ENCODE results near the gene OTUD7B.
"Not testable (repeated sequence)": the region's sequence is repeated elsewhere in the genome, so short reads cannot be mapped to it uniquely, and the experiment has no call there.

The OTUD7B gene

DNA sequence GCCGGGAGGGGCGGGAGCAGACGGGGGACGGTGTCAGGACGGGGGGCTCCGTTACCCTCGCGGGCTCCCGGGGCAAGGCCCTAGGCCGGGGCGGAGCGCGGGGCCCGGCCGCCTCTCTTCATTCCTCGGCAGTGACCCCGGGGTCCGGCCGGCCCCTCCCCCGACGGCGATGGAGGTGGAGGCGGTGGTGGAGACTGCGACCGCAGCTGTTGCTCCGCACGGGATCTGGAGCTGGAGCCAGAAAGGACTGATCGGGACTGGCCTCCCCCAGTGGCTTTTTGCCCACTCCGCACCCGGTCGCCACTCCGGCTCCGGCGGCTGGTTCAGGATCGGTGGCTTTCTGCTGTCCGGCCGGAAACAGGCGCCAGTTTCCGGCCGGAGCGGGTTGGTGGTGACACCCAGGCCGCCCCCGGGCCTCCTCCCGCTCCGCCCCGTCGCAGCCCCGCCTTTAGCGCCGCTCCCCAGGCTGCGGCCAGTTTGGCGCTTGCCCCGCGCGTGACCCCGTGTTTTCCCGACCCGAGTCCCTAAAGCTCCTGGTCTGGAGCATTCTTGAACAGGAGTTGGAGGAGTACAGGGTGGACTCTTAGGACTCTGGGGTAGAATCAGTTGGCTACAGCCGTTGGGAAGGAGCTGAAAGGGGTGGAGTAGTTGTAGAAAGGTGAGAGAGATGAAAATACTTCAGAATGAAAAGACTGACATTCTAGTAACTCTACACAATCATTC is at the start of gene OTUD7B:
Gene OTUD7B, minus strand, starts transcription at position 334 of the 723 bp plus-strand sequence. CDS start 33,216 bp downstream, outside the sequence.
- peak; percentile 82 for DNase-seq

DNA sequence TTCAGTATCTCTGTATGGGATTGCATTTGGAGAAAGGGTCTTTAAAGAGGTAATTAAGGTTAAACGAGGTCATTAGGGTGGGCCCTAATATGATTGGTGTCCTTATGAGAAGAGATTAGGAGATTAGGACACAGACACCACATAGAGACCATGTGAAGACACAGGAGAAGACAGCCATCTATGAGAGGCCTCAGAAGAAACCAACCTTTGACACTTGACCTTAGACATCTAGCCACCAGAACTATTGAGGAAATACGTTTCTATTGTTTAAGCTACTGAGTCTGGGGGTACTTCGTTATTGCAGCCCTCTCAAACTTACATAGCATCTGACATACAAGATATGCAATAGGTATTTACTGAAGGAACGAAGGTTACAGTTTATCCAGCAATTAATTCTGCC is 49.7 kb upstream of the OTUD7B start:
- no peak for DNase-seq

GRCh38 chr1:150056407-150056806 is 45.9 kb upstream of the OTUD7B start:
- no peak for DNase-seq

- not testable (repeated sequence) for DNase-seq
Observed at GRCh38 chr1:150055507-150055906, 45.0 kb upstream of the OTUD7B start.

DNA sequence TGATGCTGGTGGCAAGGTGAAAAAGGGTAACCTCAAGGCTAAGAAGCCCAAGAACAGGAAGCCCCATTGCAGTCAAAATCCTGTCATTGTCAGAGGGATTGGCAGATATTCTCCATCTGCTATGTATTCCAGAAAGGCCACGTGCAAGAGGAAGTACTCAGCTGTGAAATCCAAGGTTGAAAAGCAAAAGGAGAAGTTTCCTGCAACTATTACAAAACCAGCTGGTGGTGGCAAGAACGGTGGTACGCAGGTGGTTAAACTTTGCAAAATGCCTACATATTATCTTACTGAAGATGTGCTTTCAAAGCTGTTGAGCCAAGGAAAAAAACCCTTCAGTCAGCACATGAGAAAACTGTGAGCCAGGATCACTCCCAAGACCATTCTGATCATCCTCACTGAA is 43.4 kb upstream of the OTUD7B start:
- no peak for DNase-seq

GRCh38 chr1:150051905-150052412 is 41.4 kb upstream of the OTUD7B start:
- not testable (repeated sequence) for DNase-seq

DNA sequence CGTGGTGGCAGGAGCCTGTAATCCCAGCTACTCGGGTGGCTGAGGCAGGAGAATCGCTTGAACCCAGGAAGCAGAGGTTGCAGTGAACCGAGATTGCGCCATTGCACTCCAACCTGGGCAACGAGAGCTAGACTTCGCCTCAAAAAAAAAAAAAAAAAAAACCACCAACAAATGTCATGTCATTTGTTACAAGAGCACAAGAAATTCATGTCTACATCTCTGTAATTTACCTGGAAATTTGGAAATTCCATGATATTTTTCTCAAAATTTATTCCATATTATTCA is 40.5 kb upstream of the OTUD7B start:
- DNase-seq = no peak

GRCh38 chr1:150049926-150050325 is 39.4 kb upstream of the OTUD7B start:
- no peak for DNase-seq

GRCh38 chr1:150034336-150034735 is 23.8 kb upstream of the OTUD7B start:
- DNase-seq = no peak

DNA sequence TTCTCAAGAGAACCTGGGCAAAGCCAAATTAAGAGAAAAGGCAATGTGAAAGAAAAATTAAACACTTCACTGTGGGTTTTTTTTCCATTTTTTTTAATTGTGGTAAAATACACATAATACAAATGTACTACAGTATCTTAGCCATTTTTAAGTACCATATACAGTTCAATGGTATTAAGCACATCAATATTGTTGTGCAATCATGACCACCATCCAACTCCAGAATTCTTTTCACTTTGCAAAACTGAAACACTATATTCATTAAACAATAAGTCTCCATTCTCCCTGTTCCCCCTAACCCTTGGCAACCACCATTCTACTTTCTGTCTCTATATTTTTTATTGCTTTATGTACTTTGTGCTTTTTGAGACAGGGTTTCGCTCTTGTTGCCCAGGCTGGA is 17.8 kb upstream of the OTUD7B start:
- no peak for DNase-seq

DNA sequence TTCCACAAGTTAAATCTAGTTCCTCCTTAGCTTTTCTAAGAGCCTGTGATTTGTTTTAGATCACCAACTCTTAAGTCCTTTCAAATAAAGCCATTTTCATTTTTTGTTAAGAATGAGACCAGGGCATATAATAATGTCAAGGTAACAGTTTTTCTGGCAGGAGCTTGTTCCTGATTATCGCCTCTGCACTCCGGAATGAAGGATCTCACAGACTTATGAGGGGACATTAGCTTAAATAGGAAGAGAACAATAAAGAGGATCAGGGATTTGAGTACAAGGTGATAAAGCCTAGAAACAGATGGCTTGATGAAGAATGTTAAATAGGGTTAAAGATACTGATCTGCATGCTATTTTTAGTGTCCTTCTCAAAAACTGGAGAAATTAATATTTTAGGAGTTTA is 13.6 kb upstream of the OTUD7B start:
- DNase-seq = no peak

DNA sequence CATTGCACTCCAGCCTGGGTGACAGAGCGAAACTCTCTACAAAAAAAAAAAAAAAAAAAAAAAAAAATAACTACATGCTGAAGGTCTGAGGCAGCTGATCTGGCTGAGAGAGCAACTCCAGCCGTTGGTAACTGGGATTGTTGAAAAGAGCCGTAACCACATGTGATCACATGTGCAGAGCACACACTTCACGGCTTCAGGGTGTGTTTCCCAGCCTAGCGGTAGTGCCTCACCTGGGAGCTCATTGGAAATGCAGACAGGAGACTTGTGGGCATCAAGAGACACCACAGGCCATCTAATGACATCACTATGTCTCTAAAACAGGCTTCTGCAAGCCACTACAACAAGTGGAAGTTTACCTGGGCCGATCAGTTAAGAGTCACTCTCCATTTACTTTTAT is 11.8 kb upstream of the OTUD7B start:
- no peak for DNase-seq

DNA sequence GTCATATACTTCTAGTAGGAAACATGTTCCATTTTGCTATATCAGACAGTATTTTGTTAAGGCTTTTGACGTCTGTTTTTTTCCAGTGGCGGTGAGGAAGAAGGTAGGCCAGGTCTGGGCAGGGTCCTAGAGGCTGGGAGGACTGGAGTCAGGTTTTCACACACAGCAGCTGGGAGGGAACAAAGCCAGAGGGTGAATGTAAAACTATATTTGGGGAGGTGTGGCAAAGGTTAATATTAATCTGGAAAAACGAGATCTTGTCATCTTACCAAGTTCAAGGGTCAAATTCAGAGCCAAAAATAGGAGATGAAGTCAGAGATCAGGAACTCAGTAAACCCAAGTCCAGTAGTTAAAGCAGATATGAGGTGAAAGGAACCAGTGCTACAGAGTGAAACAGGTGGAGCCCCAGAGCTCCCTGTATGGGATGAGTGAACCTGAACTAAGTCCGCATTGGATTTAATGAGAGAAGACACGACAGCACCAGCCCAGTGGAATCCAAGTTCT is 10.7 kb upstream of the OTUD7B start:
- DNase-seq = no peak

DNA sequence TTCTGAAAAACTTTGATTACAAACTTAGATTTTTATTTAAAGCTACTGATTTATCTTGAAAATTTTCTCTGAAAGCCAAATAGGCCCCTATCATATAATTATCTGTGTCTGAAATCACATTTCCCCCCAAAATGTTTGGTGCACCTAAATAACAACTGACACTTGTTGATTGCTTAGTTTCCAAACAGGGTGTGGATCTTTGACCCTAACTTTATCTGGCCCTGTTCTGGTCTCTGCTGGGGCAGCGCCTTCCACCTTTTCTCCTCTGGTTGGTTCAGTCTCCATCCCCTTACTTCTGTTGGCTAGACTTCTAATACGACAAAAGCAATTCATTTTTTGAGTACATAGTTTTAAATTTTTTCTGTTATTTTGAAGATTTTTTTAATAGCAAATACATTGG is 10.2 kb upstream of the OTUD7B start:
- DNase-seq = no peak

GRCh38 chr1:150018165-150018564 is 7.6 kb upstream of the OTUD7B start:
- DNase-seq = no peak

GRCh38 chr1:150017206-150017750 is 6.8 kb upstream of the OTUD7B start:
- no peak for DNase-seq

- DNase-seq = no peak
Observed at GRCh38 chr1:150015651-150016131, 5.2 kb upstream of the OTUD7B start.

- no peak for DNase-seq
Observed at GRCh38 chr1:150012611-150013010, 2.1 kb upstream of the OTUD7B start.

- peak; percentile 39 for DNase-seq
Observed at GRCh38 chr1:150009604-150010392, 728 bp downstream of the OTUD7B start.

- DNase-seq = no peak
Observed at GRCh38 chr1:150008699-150009098, 1.8 kb downstream of the OTUD7B start.

DNA sequence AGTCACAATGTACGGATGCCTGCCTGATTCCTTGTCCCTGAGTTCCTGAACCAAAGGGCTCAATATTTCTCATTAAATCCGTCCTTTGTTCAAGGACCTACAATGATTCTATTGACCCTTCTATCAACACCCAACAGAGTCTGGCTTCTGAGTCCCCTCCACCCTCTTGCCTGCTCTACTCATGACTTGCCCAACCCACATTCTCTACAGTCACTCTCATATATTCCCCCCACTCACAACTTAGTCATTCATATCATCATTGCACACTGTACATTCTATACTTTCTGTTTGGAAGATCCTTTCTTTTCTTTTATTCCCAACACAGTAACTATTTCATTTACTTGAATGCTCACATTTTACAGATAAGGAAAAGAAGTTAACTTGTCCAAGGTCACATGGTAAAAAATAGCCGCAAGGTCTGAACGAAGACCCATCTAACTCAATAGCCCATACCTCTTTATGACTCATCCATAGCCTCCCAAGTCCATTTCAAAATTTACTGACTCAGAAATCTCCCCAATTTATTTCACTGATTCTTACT is 3.6 kb downstream of the OTUD7B start:
- no peak for DNase-seq

- DNase-seq = no peak
Observed at GRCh38 chr1:150005606-150006005, 4.9 kb downstream of the OTUD7B start.

- no peak for DNase-seq
Observed at GRCh38 chr1:150003801-150004200, 6.7 kb downstream of the OTUD7B start.
